ENCODE measurements around the gene CSTPP1.

- TF ChIP-seq POLR2AphosphoS5 (IDR thresholded peaks at IDR 0.05) = no peak
- no peak for TF ChIP-seq POLR2A (IDR thresholded peaks at IDR 0.05)
Observed at GRCh38 chr11:47188259-47188658, 251.7 kb downstream of the CSTPP1 start.
